Skeletal muscle tissue (tissue), 4 donors: ENCODE measurements around the gene S100A16. TPM values are rescaled to one million over a fixed set of nuclear protein-coding genes. Genes with fewer than 3 reads are reported as not detected.
A peak's percentile ranks its signal among the peaks of the same experiment; 100 is the strongest.
"Not testable (repeated sequence)": the region's sequence is repeated elsewhere in the genome, so short reads cannot be mapped to it uniquely, and the experiment has no call there.

ENCODE experiments used
- H3K27ac ChIP-seq: one replicate; pipeline ENCODE4 v1.7.0; 2013; ENCODE audit warnings: mild to moderate bottlenecking, low read depth, low read length, inconsistent platforms
- H3K27me3 ChIP-seq, 3 donors: one replicate each; pipeline ENCODE4 v1.7.0; 2013; ENCODE audit warnings: low read length in 3 of 3; ENCODE audit not compliant: control insufficient read depth in 3 of 3, insufficient read depth in 3 of 3
- H3K36me3 ChIP-seq, 3 donors: one replicate each; pipeline ENCODE4 v1.7.0; 2013; ENCODE audit warnings: low read length in 3 of 3; ENCODE audit not compliant: control insufficient read depth in 3 of 3, insufficient read depth in 3 of 3
- H3K4me1 ChIP-seq, 3 donors: one replicate each; pipeline ENCODE4 v1.7.0; 2013; ENCODE audit warnings: low read length in 3 of 3, mild to moderate bottlenecking in 3 of 3; ENCODE audit not compliant: control insufficient read depth in 3 of 3, insufficient read depth in 3 of 3
- H3K4me3 ChIP-seq, 3 donors: one replicate each; pipeline ENCODE4 v1.7.0; 2013; ENCODE audit warnings: low read length in 3 of 3
- H3K9ac ChIP-seq, 3 donors: one replicate each; pipeline ENCODE4 v1.7.0; 2013; ENCODE audit warnings: low read length in 3 of 3, mild to moderate bottlenecking in 3 of 3, moderate library complexity in 2 of 3, low read depth in 1 of 3
- H3K9me3 ChIP-seq, 3 donors: one replicate each; pipeline ENCODE4 v1.7.0; 2013; ENCODE audit warnings: low read length in 3 of 3; ENCODE audit not compliant: control insufficient read depth in 3 of 3
- total RNA-seq: library from RNA; depleted of rRNA; stranded (reverse); fragments of >200 nt; gene quantifications from one replicate; pipeline ENCODE4 v1.2.3, GENCODE V29; 2014
- donor health status: Osteomylitis.

Gene S100A16
- total RNA-seq, 1 donor from 2014 or later = 36.0 TPM

- peak overlapping the region in 1 of 3 donors; percentile 33 for H3K9ac ChIP-seq
- H3K4me1 ChIP-seq = peaks cover 0 to 6% (median 4%) of the 10 kb centered on the region in 3 donors
- no peaks in the 10 kb centered on the region for H3K27me3 ChIP-seq
- no peaks in the 10 kb centered on the region for H3K9me3 ChIP-seq
- no peaks in the 10 kb centered on the region for H3K36me3 ChIP-seq
- no peak overlapping the region for H3K4me3 ChIP-seq
- no peak overlapping the region for H3K27ac ChIP-seq
Measured at GRCh38 chr1:153598309-153599172, 14.4 kb downstream of the S100A16 start.

GRCh38 chr1:153597206-153597605 lies 15.7 kb downstream of the S100A16 start:
- Histone ChIP-seq H3K4me1 (peaks cover 0 to 6% (median 4%) of the 10 kb centered on the region in 3 donors), H3K9me3 (no peaks in the 10 kb centered on the region), H3K27me3 (no peaks in the 10 kb centered on the region), H3K9ac (no peak overlapping the region), H3K36me3 (no peaks in the 10 kb centered on the region), H3K27ac (no peak overlapping the region), H3K4me3 (no peak overlapping the region)

- H3K9ac ChIP-seq = no peak overlapping the region
- no peaks in the 10 kb centered on the region for H3K36me3 ChIP-seq
- H3K27me3 ChIP-seq = no peaks in the 10 kb centered on the region
- H3K4me1 ChIP-seq = no peaks in the 10 kb centered on the region
- H3K9me3 ChIP-seq = no peaks in the 10 kb centered on the region
- no peak overlapping the region for H3K27ac ChIP-seq
- H3K4me3 ChIP-seq = no peak overlapping the region
Measured at GRCh38 chr1:153592748-153593147, 20.2 kb downstream of the S100A16 start.

- Histone ChIP-seq H3K9me3 (no peaks in the 10 kb centered on the region), H3K36me3 (no peaks in the 10 kb centered on the region)
Measured at GRCh38 chr1:153588482-153588881, 24.5 kb downstream of the S100A16 start.

GRCh38 chr1:153588033-153588432 lies 24.9 kb downstream of the S100A16 start:
- not testable (repeated sequence) for H3K9ac ChIP-seq, H3K27me3 ChIP-seq, H3K27ac ChIP-seq, H3K9me3 ChIP-seq, H3K36me3 ChIP-seq, H3K4me3 ChIP-seq, H3K4me1 ChIP-seq

More at GRCh38 chr1:153588482-153588881, 24.5 kb downstream of the S100A16 start:
- Histone ChIP-seq H3K27ac (no peak overlapping the region), H3K9ac (no peak overlapping the region), H3K4me3 (no peak overlapping the region), H3K27me3 (no peaks in the 10 kb centered on the region), H3K4me1 (no peaks in the 10 kb centered on the region)

GRCh38 chr1:153587314-153587713 lies 25.6 kb downstream of the S100A16 start:
- Histone ChIP-seq H3K27ac (no peak overlapping the region), H3K27me3 (no peaks in the 10 kb centered on the region), H3K4me1 (no peaks in the 10 kb centered on the region), H3K36me3 (no peaks in the 10 kb centered on the region), H3K9me3 (no peaks in the 10 kb centered on the region), H3K4me3 (no peak overlapping the region), H3K9ac (no peak overlapping the region)

GRCh38 chr1:153586347-153586746 lies 26.6 kb downstream of the S100A16 start:
- no peak overlapping the region for H3K9ac ChIP-seq

GRCh38 chr1:153585006-153585405 lies 27.9 kb downstream of the S100A16 start:
- H3K36me3 ChIP-seq = no peaks in the 10 kb centered on the region
- H3K4me1 ChIP-seq = no peaks in the 10 kb centered on the region
- H3K27ac ChIP-seq = no peak overlapping the region
- H3K9me3 ChIP-seq = no peaks in the 10 kb centered on the region
- no peak overlapping the region for H3K9ac ChIP-seq
- H3K27me3 ChIP-seq = no peaks in the 10 kb centered on the region
- H3K4me3 ChIP-seq = no peak overlapping the region

More at GRCh38 chr1:153586347-153586746, 26.6 kb downstream of the S100A16 start:
- no peaks in the 10 kb centered on the region for H3K4me1 ChIP-seq
- H3K36me3 ChIP-seq = no peaks in the 10 kb centered on the region
- H3K27ac ChIP-seq = no peak overlapping the region
- no peak overlapping the region for H3K4me3 ChIP-seq
- H3K27me3 ChIP-seq = no peaks in the 10 kb centered on the region
- no peaks in the 10 kb centered on the region for H3K9me3 ChIP-seq

- H3K36me3 ChIP-seq = no peaks in the 10 kb centered on the region
- H3K4me3 ChIP-seq = no peak overlapping the region
- H3K27ac ChIP-seq = no peak overlapping the region
- H3K9ac ChIP-seq = no peak overlapping the region
- no peaks in the 10 kb centered on the region for H3K4me1 ChIP-seq
- H3K27me3 ChIP-seq = no peaks in the 10 kb centered on the region
- no peaks in the 10 kb centered on the region for H3K9me3 ChIP-seq
Measured at GRCh38 chr1:153583976-153584375, 29.0 kb downstream of the S100A16 start.

GRCh38 chr1:153583514-153583913 lies 29.4 kb downstream of the S100A16 start:
- not testable (repeated sequence) for H3K4me3 ChIP-seq, H3K36me3 ChIP-seq, H3K9me3 ChIP-seq, H3K9ac ChIP-seq, H3K27me3 ChIP-seq, H3K4me1 ChIP-seq, H3K27ac ChIP-seq
